Heart left ventricle (tissue), 16 donors: Measurements from ENCODE around the gene RFX1. TPM values are rescaled to one million over a fixed set of nuclear protein-coding genes. Genes with fewer than 3 reads are reported as not detected.

Experiments
- ATAC-seq, 4 donors: fragments of 200-7000 bp; cut with Tn5 transposase; one replicate each; pipeline ENCODE4 v1.9.1; 2020 to 2022; ENCODE audit warnings: moderate library complexity in 4 of 4, mild to moderate bottlenecking in 3 of 4, moderate number of reproducible peaks in 1 of 4
- DNase-seq, 5 donors: peaks; one replicate each; pipeline ENCODE4 v3.0.0-alpha.2; 2020
- H3K27ac ChIP-seq, 12 donors: fragments of 200-600 bp; sonication (generic) in 4 of 12; one replicate each; pipeline versions ENCODE4 v1.5.0 to v1.8.0; 2016 to 2022; ENCODE audit warnings: mild to moderate bottlenecking in 2 of 12
- H3K27me3 ChIP-seq, 9 donors: fragments of 200-600 bp; sonication (generic) in 2 of 9; one replicate each; pipeline versions ENCODE4 v1.5.1 to v1.8.0; 2016 to 2022; ENCODE audit warnings: mild to moderate bottlenecking in 3 of 9
- H3K36me3 ChIP-seq, 9 donors: fragments of 200-600 bp; sonication (generic) in 2 of 9; one replicate each; pipeline versions ENCODE4 v1.5.0 to v1.8.0; 2018 to 2022; ENCODE audit warnings: mild to moderate bottlenecking in 2 of 9
- H3K4me1 ChIP-seq, 12 donors: fragments of 200-600 bp; sonication (generic) in 4 of 12; one replicate each; pipeline versions ENCODE4 v1.5.0 to v1.8.0; 2016 to 2022; ENCODE audit warnings: mild to moderate bottlenecking in 3 of 12
- H3K4me3 ChIP-seq, 12 donors: fragments of 200-600 bp; sonication (generic) in 4 of 12; one replicate each; pipeline versions ENCODE4 v1.5.0 to v1.8.0; 2017 to 2022; ENCODE audit warnings: mild to moderate bottlenecking in 9 of 12, moderate library complexity in 4 of 12
- H3K9me3 ChIP-seq, 12 donors: fragments of 200-600 bp; sonication (generic) in 4 of 12; one replicate each; pipeline versions ENCODE4 v1.5.0 to v1.8.0; 2016 to 2022; ENCODE audit warnings: mild to moderate bottlenecking in 1 of 12
- POLR2A ChIP-seq, 2 donors: fragments of 450-650 bp; IDR thresholded peaks; one replicate each; pipeline ENCODE4 v1.6.1; 2017; ENCODE audit warnings: antibody characterized with exemption in 2 of 2, mild to moderate bottlenecking in 2 of 2, moderate library complexity in 2 of 2
- WGBS, 4 donors: extraction: QIAGEN DNeasy Blood & Tissue Kit in 2 of 4; methylation state at CpG; one replicate each; pipeline versions ENCODE4 v1.1.5 to v1.1.7; 2013 to 2018; 5-methylcytosine and 5-hydroxymethylcytosine counted together
- intact Hi-C, 10 donors: fragments of 100-400 bp; cut with DNase I; formaldehyde crosslinking; loops; one replicate each; pipeline versions ENCODE4 v1.11.1 to v1.14.2; 2022
- polyA plus RNA-seq, 2 donors: library from polyadenylated mRNA; stranded (reverse); fragments of 200-250 nt; gene quantifications; one replicate each; pipeline ENCODE4 v1.2.3, GENCODE V29; 2013
- total RNA-seq, 9 donors: library from RNA; depleted of rRNA in 2 of 9; stranded (reverse); fragments of >200 nt in 2 of 9; fragmentation: NEBNext Ultra II Directional in 3 of 9; extraction: Animal tissue kit (Norgen Biotek cat#: 25700) in 3 of 9; gene quantifications; one replicate each; pipeline versions ENCODE4 v1.1.0 to v1.2.4, GENCODE V29; 2016 to 2023
- TF ChIP-seq, protein P1 (sequence below), 12 donors: fragments of 200-600 bp; sonication (generic) in 4 of 12; IDR thresholded peaks; one replicate each; pipeline versions ENCODE4 v1.5.0 to v1.8.0; 2018 to 2022; ENCODE audit warnings: antibody characterized with exemption in 12 of 12, mild to moderate bottlenecking in 5 of 12
- donor health status: ischemic (EF 13 %, LVEDD 7.1; RV severe dilation, severe dysfunction).
- donor health status: healthy with polysubstance abuse.
- donor health status: DM: no; HTN: yes; CAD: no.
- donor health status: DM: no; HTN: no; CAD: no.
- donor health status: ischemic (EF 25% LVEDD 6.9; RV normal size, moderate dysfunction).
- donor health status: ischemic (EF 25% LVEDD 5.7; RV mildly dilated, moderate dysfunction).
- donor health status: healthy.
- donor health status: DM: yes; HTN: yes; CAD: no.
- donor health status: ischemic (EF 35%, LVEDD 5.7; RV mildly dilated, moderate dysfunction).
- donor health status: nonischemic (EF 11% LVEDD 7.7; RV severe dilation, severe dysfunction).
- donor health status: DM: yes; HTN: yes; CAD: no.
- donor health status: PGD.
- donor health status: ischemic (EF 29% LVEDD 5.4; RV normal size, mild dysfunction).
- donor health status: nonischemic (EF 23%, LVEDD 6.1; RV moderate dilation, normal function).

RFX1 gene
- total and polyA plus RNA-seq, 11 donors: 4.0 to 15.4 (median 8.6) TPM

- H3K36me3 ChIP-seq: no peaks in the 10 kb centered on the region
- H3K4me1 ChIP-seq: peaks cover 0 to 42% (median 31%) of the 10 kb centered on the region in 12 donors
- intact Hi-C loops: loop anchor here in 7 of 10 donors (1.0 to 10.0 kb wide), 4 partner anchors 52 to 66 kb away; partner anchors contain the start of gene DCAF15 (in 6 of the 7)
- WGBS, 4 donors: 5 to 8% (median 5%) methylated on average over 41 to 56 of the region's 56 CpGs
- peak in 1 of 2 donors; percentile 69 for TF ChIP-seq POLR2A (IDR thresholded peaks at IDR 0.05)
- TF ChIP-seq, protein P1, sequence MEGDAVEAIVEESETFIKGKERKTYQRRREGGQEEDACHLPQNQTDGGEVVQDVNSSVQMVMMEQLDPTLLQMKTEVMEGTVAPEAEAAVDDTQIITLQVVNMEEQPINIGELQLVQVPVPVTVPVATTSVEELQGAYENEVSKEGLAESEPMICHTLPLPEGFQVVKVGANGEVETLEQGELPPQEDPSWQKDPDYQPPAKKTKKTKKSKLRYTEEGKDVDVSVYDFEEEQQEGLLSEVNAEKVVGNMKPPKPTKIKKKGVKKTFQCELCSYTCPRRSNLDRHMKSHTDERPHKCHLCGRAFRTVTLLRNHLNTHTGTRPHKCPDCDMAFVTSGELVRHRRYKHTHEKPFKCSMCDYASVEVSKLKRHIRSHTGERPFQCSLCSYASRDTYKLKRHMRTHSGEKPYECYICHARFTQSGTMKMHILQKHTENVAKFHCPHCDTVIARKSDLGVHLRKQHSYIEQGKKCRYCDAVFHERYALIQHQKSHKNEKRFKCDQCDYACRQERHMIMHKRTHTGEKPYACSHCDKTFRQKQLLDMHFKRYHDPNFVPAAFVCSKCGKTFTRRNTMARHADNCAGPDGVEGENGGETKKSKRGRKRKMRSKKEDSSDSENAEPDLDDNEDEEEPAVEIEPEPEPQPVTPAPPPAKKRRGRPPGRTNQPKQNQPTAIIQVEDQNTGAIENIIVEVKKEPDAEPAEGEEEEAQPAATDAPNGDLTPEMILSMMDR (IDR thresholded peaks at IDR 0.05): no peak
- peak overlapping the region; percentile 40 to 99 (median 81) for H3K4me3 ChIP-seq
- H3K27me3 ChIP-seq: no peaks in the 10 kb centered on the region
- H3K27ac ChIP-seq: peak overlapping the region; percentile 93 to 100 (median 98)
- H3K9me3 ChIP-seq: no peaks in the 10 kb centered on the region
- ATAC-seq (peak; percentile 19 to 57 (median 50)), DNase-seq (peak in 4 of 5 donors; percentile 86 to 93 (median 90))
Observed at GRCh38 chr19:14006766-14007562, 844 bp upstream of the RFX1 start.

DNA sequence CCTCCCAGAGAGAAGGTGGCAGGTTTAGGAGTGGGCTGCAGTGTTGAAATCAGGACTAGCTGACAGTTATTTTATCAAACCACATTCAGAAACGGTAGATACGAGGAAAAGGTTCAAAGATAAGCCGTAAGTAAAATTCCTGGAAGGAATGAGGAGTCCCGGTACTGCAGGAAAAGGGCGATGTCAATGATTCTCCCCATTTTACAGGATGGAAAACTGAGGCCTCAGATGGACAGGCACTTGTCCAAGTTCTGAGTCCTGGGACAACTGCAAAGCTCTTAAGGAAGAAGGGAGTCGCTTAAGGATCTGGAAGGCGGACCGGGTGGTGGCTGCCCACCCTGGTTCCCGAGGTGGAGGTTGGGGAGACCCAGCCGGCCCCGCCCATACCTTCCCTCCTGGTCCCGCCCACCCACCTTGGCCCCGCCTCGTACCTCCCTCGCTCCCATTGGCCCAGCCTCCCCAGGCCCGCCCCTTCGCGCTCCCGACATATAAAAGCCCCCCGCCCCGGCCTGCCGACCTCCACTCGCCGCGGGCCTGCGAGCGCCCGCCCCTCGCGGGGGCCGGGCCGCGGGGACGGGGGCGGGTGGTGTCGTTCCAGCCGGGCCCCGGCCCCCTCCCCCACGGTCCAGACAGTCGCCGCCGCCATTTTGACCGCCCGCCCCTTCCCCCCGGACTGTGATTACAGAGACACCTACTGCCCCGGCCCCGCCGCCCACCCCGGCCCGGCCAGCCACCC lies 603 bp downstream of the RFX1 start:
- 4 to 21% (median 8%) methylated on average over 9 to 50 of the region's 50 CpGs for WGBS, 4 donors
- no peaks in the 10 kb centered on the region for H3K9me3 ChIP-seq
- no peaks in the 10 kb centered on the region for H3K27me3 ChIP-seq
- intact Hi-C loops: loop anchor here in 8 of 10 donors (1.0 to 10.0 kb wide), 5 partner anchors 51 to 68 kb away; partner anchors contain the start of gene DCAF15 (in 8 of the 8)
- peak overlapping the region; percentile 63 to 99 (median 86) for H3K4me3 ChIP-seq
- DNase-seq (peak; percentile 92 to 96 (median 94)), ATAC-seq (peak; percentile 42 to 75 (median 63))
- H3K4me1 ChIP-seq: peaks cover 0 to 52% (median 32%) of the 10 kb centered on the region in 12 donors
- peak in 1 of 2 donors; percentile 58 for TF ChIP-seq POLR2A (IDR thresholded peaks at IDR 0.05)
- TF ChIP-seq, protein P1 (IDR thresholded peaks at IDR 0.05): no peak
- no peaks in the 10 kb centered on the region for H3K36me3 ChIP-seq
- peak overlapping the region; percentile 96 to 100 (median 98) for H3K27ac ChIP-seq

- 14 to 23% (median 17%) methylated on average over 14 of the region's 14 CpGs for WGBS, 4 donors
- peak overlapping the region; percentile 96 to 100 (median 98) for H3K27ac ChIP-seq
- TF ChIP-seq POLR2A (IDR thresholded peaks at IDR 0.05): no peak
- TF ChIP-seq, protein P1 (IDR thresholded peaks at IDR 0.05): no peak
- peak in 2 of 4 donors; percentile 10 to 34 for ATAC-seq
- H3K4me3 ChIP-seq: peak overlapping the region in 10 of 12 donors; percentile 63 to 99 (median 86)
- peaks cover 0 to 52% (median 32%) of the 10 kb centered on the region in 12 donors for H3K4me1 ChIP-seq
- H3K27me3 ChIP-seq: no peaks in the 10 kb centered on the region
- intact Hi-C loops: loop anchor here in 7 of 10 donors (2.0 to 10.0 kb wide), 3 partner anchors 50 to 52 kb away; partner anchors contain the start of gene DCAF15 (in 7 of the 7)
- H3K9me3 ChIP-seq: no peaks in the 10 kb centered on the region
- peak; percentile 64 to 79 (median 73) for DNase-seq
- no peaks in the 10 kb centered on the region for H3K36me3 ChIP-seq
Observed at GRCh38 chr19:14004619-14005348, 1.3 kb downstream of the RFX1 start.
